Fibroblast of villous mesenchyme (primary cell): ENCODE data around the gene HMGXB3. TPM values are rescaled to one million over a fixed set of nuclear protein-coding genes. Genes with fewer than 3 reads are reported as not detected.

ENCODE experiments used
- DNase-seq: peaks from one replicate; pipeline ENCODE4 v3.0.0-alpha.2; 2010; ENCODE audit warnings: low read depth
- H3K4me3 ChIP-seq: 2 replicates; pipeline ENCODE4 v1.5.1; 2011; ENCODE audit warnings: low read depth, mild to moderate bottlenecking, low read length
- total RNA-seq: library from RNA; depleted of rRNA; stranded (reverse); fragments of >200 nt; gene quantifications from 2 replicates; pipeline ENCODE4 v1.2.3, GENCODE V29; 2012
- TF ChIP-seq, protein P1 (sequence below): IDR thresholded peaks from 2 replicates; pipeline ENCODE4 v1.5.1; 2012; ENCODE audit warnings: low read depth, mild to moderate bottlenecking, low read length; ENCODE audit not compliant: insufficient read depth

HMGXB3 gene
- total RNA-seq, 1 donor, result 45.3 TPM

DNA sequence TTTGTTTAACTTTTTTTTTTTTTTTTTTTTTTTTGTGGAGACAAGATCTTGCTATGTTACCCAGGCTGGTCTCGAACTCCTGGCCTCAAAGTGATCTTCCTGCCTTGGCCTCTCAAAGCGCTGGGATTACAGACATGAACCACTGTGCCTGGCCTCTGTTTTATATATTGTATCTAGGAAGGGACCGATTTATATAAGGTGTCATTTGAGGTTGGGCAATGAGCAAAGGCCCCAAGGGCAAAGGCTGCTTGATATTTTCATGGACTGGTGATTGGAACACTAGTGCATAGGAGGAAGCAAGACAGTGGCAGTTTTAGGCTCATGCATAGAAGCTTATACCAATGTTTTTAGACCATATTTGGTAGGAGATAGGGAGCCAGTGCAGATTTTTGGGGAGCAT, 36.8 kb upstream of the HMGXB3 start:
- TF ChIP-seq, protein P1, sequence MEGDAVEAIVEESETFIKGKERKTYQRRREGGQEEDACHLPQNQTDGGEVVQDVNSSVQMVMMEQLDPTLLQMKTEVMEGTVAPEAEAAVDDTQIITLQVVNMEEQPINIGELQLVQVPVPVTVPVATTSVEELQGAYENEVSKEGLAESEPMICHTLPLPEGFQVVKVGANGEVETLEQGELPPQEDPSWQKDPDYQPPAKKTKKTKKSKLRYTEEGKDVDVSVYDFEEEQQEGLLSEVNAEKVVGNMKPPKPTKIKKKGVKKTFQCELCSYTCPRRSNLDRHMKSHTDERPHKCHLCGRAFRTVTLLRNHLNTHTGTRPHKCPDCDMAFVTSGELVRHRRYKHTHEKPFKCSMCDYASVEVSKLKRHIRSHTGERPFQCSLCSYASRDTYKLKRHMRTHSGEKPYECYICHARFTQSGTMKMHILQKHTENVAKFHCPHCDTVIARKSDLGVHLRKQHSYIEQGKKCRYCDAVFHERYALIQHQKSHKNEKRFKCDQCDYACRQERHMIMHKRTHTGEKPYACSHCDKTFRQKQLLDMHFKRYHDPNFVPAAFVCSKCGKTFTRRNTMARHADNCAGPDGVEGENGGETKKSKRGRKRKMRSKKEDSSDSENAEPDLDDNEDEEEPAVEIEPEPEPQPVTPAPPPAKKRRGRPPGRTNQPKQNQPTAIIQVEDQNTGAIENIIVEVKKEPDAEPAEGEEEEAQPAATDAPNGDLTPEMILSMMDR, result no peak
- H3K4me3 ChIP-seq, result no peak overlapping the region
- no peak for DNase-seq

DNA sequence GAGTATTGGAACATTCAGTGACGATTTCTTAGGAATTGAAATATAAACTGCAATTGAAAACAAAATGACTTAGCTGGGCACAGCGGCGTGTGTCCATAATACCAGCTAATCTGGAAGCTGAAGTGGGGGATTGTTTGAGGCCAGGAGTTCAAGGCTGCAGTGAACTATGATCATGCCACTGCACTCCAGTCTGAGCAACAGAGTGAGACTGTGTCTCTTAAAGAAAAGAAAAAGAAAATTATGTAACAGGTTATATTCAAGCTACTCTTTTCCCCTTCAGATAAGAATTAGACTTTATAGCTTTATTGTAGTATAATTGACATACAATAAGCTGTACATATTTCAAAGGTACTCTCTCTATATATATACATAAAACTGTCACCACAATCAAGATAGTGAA, 33.6 kb upstream of the HMGXB3 start:
- H3K4me3 ChIP-seq, result no peak overlapping the region
- DNase-seq, result no peak
- TF ChIP-seq, protein P1, result no peak

DNA sequence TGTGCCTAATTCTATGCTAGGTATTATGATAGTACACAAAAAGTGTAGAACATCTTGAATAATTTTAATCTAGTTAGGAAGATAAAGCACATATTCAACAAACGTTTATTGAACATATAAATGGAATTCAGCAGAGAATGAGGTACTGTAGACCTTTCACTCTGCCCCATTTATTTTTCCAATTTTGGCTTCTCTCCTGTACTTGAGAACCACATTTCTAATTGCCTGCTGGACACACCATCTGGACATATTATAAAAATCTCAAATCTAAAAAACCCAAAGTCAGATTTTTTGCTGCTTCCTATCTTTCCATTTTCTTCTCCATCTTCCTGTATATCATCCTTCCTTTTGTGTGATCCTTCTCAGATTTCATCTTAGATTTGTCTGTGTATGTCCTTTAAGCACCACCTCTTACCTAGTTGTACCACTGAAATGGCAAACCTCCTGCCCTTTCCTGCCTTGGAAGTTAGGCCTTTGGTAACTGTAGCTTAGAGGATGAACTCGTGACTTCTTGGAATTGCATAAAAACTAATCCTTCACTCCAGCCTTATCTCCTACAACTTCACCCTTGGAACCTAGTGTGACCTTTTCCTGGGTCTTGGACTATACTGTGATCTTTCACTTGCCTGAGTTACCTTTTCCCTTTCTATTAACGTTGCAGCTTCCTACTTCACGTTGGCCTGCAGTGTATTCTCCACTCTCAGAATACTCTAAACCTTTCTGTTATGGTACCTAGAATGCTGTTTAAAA, 31.2 kb upstream of the HMGXB3 start:
- no peak overlapping the region for H3K4me3 ChIP-seq
- TF ChIP-seq, protein P1, result no peak
- DNase-seq, result no peak

DNA sequence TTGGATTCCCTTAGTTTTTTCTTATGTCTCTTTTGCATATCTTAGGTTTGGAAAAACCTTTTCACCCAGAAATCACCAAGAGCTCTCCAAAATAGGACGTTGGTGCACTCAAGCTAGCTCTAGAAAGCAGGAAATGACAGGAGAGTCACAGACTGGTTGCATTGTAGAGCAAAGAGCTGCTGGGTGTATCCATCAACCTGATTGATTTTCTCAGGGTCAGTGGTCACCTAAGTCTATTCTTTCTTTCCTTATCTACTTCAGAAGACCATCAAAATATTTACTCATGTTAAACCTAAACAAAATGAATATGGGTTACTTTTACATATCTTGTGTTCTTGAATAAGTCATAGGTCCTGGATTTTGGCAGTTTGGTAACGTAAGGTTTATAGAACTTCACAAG, 25.1 kb upstream of the HMGXB3 start:
- no peak for DNase-seq
- no peak overlapping the region for H3K4me3 ChIP-seq
- TF ChIP-seq, protein P1, result no peak

DNA sequence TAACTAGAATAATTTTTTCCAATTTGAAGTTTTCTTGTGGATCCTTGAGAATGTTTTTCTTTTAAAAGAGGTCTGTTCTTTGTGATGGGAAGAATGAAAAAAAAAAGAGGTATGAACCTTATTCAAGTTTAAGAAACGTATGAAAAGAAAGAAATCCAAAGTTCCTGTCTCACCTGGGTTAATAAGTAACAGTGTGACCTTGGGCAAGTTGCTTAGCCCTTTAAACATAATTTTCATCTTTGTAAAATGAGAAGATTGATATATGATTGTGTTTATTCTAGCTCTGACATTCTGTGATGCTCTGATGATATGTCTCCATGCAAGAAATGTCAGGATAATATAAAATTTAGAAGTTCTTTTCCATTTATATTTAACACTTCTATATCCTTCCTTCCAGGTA, 20.6 kb upstream of the HMGXB3 start:
- TF ChIP-seq, protein P1, result no peak
- no peak overlapping the region for H3K4me3 ChIP-seq
- no peak for DNase-seq

DNA sequence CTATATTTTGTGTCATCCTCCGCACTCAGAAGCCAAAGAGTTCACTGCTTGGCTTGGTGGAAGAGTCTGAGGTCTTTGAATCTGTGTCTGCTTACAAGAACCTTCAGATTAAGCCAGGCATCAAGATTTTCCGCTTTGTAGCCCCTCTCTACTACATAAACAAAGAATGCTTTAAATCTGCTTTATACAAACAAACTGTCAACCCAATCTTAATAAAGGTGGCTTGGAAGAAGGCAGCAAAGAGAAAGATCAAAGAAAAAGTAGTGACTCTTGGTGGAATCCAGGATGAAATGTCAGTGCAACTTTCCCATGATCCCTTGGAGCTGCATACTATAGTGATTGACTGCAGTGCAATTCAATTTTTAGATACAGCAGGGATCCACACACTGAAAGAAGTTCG, 19.3 kb upstream of the HMGXB3 start:
- no peak overlapping the region for H3K4me3 ChIP-seq
- TF ChIP-seq, protein P1, result no peak
- no peak for DNase-seq

DNA sequence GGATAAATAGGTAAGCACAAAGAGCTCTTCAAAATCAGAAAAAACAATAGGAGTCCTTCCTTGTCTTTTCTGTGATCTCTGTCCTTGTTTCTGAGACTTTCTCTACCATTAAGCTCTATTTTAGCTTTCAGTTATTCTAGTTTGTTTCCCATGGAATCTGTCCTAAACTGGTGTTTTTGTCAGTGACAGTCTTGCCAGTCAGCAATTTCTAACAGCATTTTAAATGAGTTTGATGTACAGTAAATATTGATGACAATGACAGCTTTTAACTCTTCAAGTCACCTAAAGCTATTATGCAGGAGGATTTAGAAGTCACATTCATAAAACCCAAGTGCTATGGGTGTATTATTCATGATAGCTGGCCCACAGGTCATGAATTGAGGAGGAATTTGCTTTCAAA, 18.0 kb upstream of the HMGXB3 start:
- no peak for DNase-seq
- TF ChIP-seq, protein P1, result no peak
- no peak overlapping the region for H3K4me3 ChIP-seq
